Measurements from ENCODE around the gene C6orf136. TPM values are rescaled to one million over a fixed set of nuclear protein-coding genes. Genes with fewer than 3 reads are reported as not detected.
A peak's percentile ranks its signal among the peaks of the same experiment; 100 is the strongest.

C6orf136 gene
- total RNA-seq, 1 donor from 2014 or later = 36.0 TPM

GRCh38 chr6:30688569-30688968 is 41.6 kb downstream of the C6orf136 start:
- Mint-ChIP-seq H3K27ac (peak overlapping the region; percentile 87), H3K4me1 (ENCODE audit: low read depth) (peaks cover 50% of the 10 kb centered on the region), H3K4me3 (peak overlapping the region; percentile 94), H3K9me3 (no peaks in the 10 kb centered on the region), H3K36me3 (ENCODE audit: low read depth) (peaks cover 27% of the 10 kb centered on the region), H3K27me3 (ENCODE audit: insufficient read depth) (no peaks in the 10 kb centered on the region)
- no peak for DNase-seq (ENCODE audit: low spot score)
- intact Hi-C loops (cut with micrococcal nuclease) = loop anchor here (10.0 kb wide), 2 partner anchors 364 to 624 kb away; partner anchors contain the start of genes POLR1H, PPP1R11 and TRIM39

- Mint-ChIP-seq H3K27ac (peak overlapping the region; percentile 43), H3K4me3 (peak overlapping the region; percentile 94), H3K9me3 (no peaks in the 10 kb centered on the region), H3K36me3 (ENCODE audit: low read depth) (peaks cover 20% of the 10 kb centered on the region), H3K27me3 (ENCODE audit: insufficient read depth) (no peaks in the 10 kb centered on the region), H3K4me1 (ENCODE audit: low read depth) (peaks cover 50% of the 10 kb centered on the region)
- intact Hi-C loops (cut with micrococcal nuclease) = loop anchor here (10.0 kb wide), 2 partner anchors 364 to 624 kb away; partner anchors contain the start of genes POLR1H, PPP1R11 and TRIM39
- no peak for DNase-seq (ENCODE audit: low spot score)
Observed at GRCh38 chr6:30689022-30689865, 42.3 kb downstream of the C6orf136 start.

- no peaks in the 10 kb centered on the region for H3K9me3 Mint-ChIP-seq
- H3K36me3 Mint-ChIP-seq (ENCODE audit: low read depth) = peaks cover 15% of the 10 kb centered on the region
- H3K4me1 Mint-ChIP-seq (ENCODE audit: low read depth) = peaks cover 47% of the 10 kb centered on the region
- no peak for DNase-seq (ENCODE audit: low spot score)
- peak overlapping the region; percentile 94 for H3K4me3 Mint-ChIP-seq
- intact Hi-C loops (cut with micrococcal nuclease) = loop anchor here (1.0 to 10.0 kb wide), 4 partner anchors 8 to 625 kb away; partner anchors contain the start of genes GTF2H4, POLR1H, PPP1R11 and TRIM39
- no peak overlapping the region for H3K27ac Mint-ChIP-seq
- peaks cover 2% of the 10 kb centered on the region for H3K27me3 Mint-ChIP-seq (ENCODE audit: insufficient read depth)
Observed at GRCh38 chr6:30689985-30690384, 43.1 kb downstream of the C6orf136 start.

- peak; percentile 66 for DNase-seq (ENCODE audit: low spot score)
- H3K27ac Mint-ChIP-seq = peak within 1 kb of the TSS; percentile 90
- H3K4me1 Mint-ChIP-seq (ENCODE audit: low read depth) = peaks cover 41% of the 10 kb centered on the region
- no peaks in the 10 kb centered on the region for H3K9me3 Mint-ChIP-seq
- H3K4me3 Mint-ChIP-seq = peak within 1 kb of the TSS; percentile 94
- intact Hi-C loops (cut with micrococcal nuclease) = loop anchor here (1.0 kb wide), 3 partner anchors 8 to 218 kb away; partner anchors contain the start of gene GTF2H4
- peaks cover 2% of the 10 kb centered on the region for H3K27me3 Mint-ChIP-seq (ENCODE audit: insufficient read depth)
- H3K36me3 Mint-ChIP-seq (ENCODE audit: low read depth) = peaks cover 9% of the 10 kb centered on the region
Observed at GRCh38 chr6:30690403-30691207, 43.7 kb downstream of the C6orf136 start, which contains the start of gene NRM. TSS of gene NRM (minus strand) at chr6:30690984. CDS start at chr6:30690974, 10 bp downstream.

- H3K4me1 Mint-ChIP-seq (ENCODE audit: low read depth) = peaks cover 41% of the 10 kb centered on the region
Observed at GRCh38 chr6:30691208-30691847, 44.4 kb downstream of the C6orf136 start.

GRCh38 chr6:30696432-30696831 is 49.5 kb downstream of the C6orf136 start:
- H3K9me3 Mint-ChIP-seq = no peaks in the 10 kb centered on the region
- peaks cover 2% of the 10 kb centered on the region for H3K27me3 Mint-ChIP-seq (ENCODE audit: insufficient read depth)
- H3K36me3 Mint-ChIP-seq (ENCODE audit: low read depth) = peaks cover 4% of the 10 kb centered on the region
- intact Hi-C loops (cut with micrococcal nuclease) = no loop called here
- H3K4me1 Mint-ChIP-seq (ENCODE audit: low read depth) = peaks cover 3% of the 10 kb centered on the region
- no peak overlapping the region for H3K4me3 Mint-ChIP-seq
- no peak for DNase-seq (ENCODE audit: low spot score)
- H3K27ac Mint-ChIP-seq = no peak overlapping the region

More at GRCh38 chr6:30691208-30691847, 44.4 kb downstream of the C6orf136 start:
- H3K9me3 Mint-ChIP-seq = no peaks in the 10 kb centered on the region
- intact Hi-C loops (cut with micrococcal nuclease) = loop anchor here (1.0 kb wide), 1 partner anchor 12 kb away; no protein-coding TSS in a partner anchor
- no peak for DNase-seq (ENCODE audit: low spot score)
- peak overlapping the region; percentile 52 for H3K27ac Mint-ChIP-seq
- H3K36me3 Mint-ChIP-seq (ENCODE audit: low read depth) = peaks cover 3% of the 10 kb centered on the region
- H3K4me3 Mint-ChIP-seq = peak overlapping the region; percentile 83
- H3K27me3 Mint-ChIP-seq (ENCODE audit: insufficient read depth) = peaks cover 2% of the 10 kb centered on the region

- Mint-ChIP-seq H3K4me3 (no peak overlapping the region), H3K27me3 (ENCODE audit: insufficient read depth) (no peaks in the 10 kb centered on the region), H3K36me3 (ENCODE audit: low read depth) (peaks cover 33% of the 10 kb centered on the region), H3K9me3 (no peaks in the 10 kb centered on the region), H3K27ac (no peak overlapping the region), H3K4me1 (ENCODE audit: low read depth) (no peaks in the 10 kb centered on the region)
- intact Hi-C loops (cut with micrococcal nuclease) = no loop called here
- no peak for DNase-seq (ENCODE audit: low spot score)
Observed at GRCh38 chr6:30700340-30700739, 53.4 kb downstream of the C6orf136 start.

Other genes with a start within 250 kb of the C6orf136 start
- 476 and 483 TPM in 2 replicates for gene HLA-E, start 157.6 kb upstream of the C6orf136 start, total RNA-seq
- gene GNL1, start 90.6 kb upstream of the C6orf136 start, total RNA-seq = 86.3 and 92.4 TPM in 2 replicates
- gene PRR3, start 89.8 kb upstream of the C6orf136 start, total RNA-seq = 41.6 and 42.1 TPM in 2 replicates
- 115 and 120 TPM in 2 replicates for gene ABCF1, start 75.7 kb upstream of the C6orf136 start, total RNA-seq
- gene PPP1R10, start 29.9 kb upstream of the C6orf136 start, total RNA-seq = 124 and 126 TPM in 2 replicates
- 75.5 and 77.7 TPM in 2 replicates for gene MRPS18B, start 29.3 kb upstream of the C6orf136 start, total RNA-seq
- gene ATAT1, start 20.3 kb upstream of the C6orf136 start, total RNA-seq = 11.6 and 13.4 TPM in 2 replicates
- 52.0 and 54.2 TPM in 2 replicates for gene DHX16, start 25.9 kb downstream of the C6orf136 start, total RNA-seq
- gene PPP1R18, start 39.5 kb downstream of the C6orf136 start, total RNA-seq = 203 and 213 TPM in 2 replicates
- gene NRM, start 43.9 kb downstream of the C6orf136 start, total RNA-seq = 15.5 and 15.9 TPM in 2 replicates
- 93.7 and 95.7 TPM in 2 replicates for gene MDC1, start 70.1 kb downstream of the C6orf136 start, total RNA-seq
- gene TUBB, start 73.2 kb downstream of the C6orf136 start, total RNA-seq = 1,001 and 1,002 TPM in 2 replicates
- 252 and 262 TPM in 2 replicates for gene FLOT1, start 95.6 kb downstream of the C6orf136 start, total RNA-seq
- gene IER3, start 97.4 kb downstream of the C6orf136 start, total RNA-seq = 578 and 603 TPM in 2 replicates
- gene DDR1, start 237.4 kb downstream of the C6orf136 start, total RNA-seq = 21.4 and 24.8 TPM in 2 replicates